ENCODE results near the gene ATP8B1.

The ATP8B1 gene

DNA sequence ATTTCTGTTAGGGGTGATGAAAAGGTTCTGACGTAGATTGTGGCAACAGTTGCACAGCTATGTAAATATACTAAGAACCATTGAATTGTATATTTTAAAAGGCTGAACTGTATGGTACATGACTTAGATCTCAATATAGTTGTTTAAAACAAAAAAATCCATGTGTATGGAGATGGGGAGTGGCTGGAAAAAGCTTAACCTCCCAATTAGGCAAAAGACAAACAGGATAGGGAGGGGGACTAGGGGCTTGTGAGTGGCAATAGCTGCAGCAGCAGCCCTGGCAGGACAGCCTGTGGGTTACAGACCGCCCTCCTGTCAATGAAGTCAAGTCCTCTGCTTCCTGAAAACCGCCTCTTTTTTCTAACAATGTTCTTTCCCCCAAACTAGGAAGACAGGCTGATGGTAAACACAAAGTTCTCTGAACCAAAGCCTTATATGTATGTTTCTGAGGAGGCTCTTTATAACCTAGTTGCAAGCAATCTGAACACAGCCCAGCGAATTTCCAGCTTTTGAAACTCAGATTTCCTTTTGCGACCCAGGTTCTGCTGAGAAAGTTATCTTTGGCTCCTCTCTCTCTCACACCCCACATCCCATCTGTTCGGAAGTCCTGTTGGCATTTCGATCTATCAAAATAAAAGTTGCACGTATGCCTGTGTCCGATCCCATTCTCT is 10.3 kb downstream of the ATP8B1 start:
- DNase-seq (ENCODE audit: low read depth in 2 of 2) = no peak

DNA sequence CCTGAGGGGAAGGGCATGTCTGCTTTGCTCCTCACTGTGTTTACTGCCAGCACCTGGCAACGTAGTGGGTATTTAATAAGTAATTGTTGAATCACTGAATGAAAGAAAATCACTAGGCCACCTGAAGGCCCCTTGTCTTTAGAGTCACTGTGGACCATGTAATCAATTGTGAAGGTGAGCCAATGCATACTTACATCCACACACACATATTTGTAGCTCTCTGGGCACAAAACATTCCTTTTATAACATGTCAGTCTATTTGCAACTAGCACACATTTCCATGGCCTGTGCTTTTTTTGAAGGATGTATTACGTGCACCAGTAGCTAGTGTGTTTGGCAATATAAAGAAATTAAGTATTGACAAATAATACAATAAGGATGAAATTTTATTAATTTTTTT is 11.2 kb downstream of the ATP8B1 start:
- no peak for DNase-seq (ENCODE audit: low read depth in 2 of 2)

DNA sequence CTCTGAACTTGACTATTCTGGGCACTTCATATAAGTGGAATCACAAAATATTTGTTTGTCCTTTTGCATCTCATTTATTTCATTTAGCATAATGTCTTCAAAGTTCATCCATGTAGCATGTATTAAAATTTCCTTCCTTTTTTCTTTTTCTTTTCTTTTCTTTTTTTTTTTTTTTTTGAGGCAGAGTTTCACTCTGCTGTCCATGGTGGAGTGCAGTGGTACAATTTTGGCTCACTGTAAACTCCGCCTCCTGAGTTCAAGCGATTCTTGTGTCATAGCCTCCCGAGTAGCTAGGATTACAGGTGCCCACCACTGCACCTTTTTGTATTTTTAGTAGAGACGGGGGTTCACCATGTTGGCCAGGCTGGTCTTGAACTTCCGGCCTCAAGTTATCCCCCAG is 11.9 kb downstream of the ATP8B1 start:
- DNase-seq (ENCODE audit: low read depth in 2 of 2) = no peak

DNA sequence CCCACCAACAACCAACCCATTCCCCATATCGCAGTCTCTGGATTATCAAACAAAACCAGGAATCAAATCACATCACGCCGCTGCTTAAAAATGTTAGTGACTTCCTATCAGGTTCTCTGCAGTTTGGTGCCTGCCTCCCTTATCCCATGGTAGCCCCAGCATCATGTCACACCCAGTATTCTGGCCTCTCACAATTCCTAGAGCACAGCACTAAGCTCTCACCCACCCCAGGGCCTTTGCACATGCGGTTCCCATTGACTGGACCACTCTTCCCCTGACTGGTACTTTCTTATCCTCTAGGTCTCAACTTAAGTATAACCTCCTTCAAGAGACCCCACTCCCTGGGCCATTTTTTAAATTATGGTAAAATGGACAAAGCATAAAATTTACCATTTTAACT is 12.8 kb downstream of the ATP8B1 start:
- no peak for DNase-seq (ENCODE audit: low read depth in 2 of 2)

DNA sequence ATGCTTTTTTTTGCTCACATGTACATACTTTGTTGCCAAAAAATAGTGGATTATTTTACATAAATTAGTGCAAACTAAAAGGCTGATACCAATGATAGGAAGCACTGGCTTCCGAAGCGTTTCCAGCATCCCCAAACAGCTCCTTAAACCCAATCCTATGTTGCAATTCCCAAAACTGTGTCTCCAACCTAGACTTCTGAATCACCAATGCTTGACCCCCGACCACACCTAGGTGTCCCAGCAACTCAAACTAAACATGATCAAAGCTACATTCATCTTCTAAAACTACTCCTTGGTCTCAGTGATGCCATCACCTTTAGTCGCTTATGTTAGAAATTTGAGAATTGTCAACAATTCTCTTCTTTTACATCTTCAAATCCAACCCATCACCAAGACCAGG is 13.4 kb downstream of the ATP8B1 start:
- DNase-seq (ENCODE audit: low read depth in 2 of 2) = no peak

DNA sequence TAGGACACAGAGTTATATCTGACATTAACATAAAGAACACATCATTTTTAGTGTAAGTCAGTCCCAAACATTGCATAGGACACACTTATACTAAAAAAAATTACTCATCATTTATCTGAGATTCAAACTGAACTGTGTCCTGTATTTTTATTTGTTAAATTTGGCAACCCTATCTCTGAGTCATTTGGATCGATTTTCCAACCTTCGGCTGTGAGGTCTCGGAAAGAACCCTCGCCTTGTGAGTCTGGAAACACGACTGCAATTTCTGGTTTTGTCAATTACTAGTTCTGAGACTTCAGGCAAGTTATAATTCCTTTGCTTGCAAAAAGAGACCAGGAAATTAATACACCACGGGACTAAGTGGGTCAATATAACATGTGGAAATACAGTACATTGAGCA is 14.0 kb downstream of the ATP8B1 start:
- DNase-seq (ENCODE audit: low read depth in 2 of 2) = no peak

DNA sequence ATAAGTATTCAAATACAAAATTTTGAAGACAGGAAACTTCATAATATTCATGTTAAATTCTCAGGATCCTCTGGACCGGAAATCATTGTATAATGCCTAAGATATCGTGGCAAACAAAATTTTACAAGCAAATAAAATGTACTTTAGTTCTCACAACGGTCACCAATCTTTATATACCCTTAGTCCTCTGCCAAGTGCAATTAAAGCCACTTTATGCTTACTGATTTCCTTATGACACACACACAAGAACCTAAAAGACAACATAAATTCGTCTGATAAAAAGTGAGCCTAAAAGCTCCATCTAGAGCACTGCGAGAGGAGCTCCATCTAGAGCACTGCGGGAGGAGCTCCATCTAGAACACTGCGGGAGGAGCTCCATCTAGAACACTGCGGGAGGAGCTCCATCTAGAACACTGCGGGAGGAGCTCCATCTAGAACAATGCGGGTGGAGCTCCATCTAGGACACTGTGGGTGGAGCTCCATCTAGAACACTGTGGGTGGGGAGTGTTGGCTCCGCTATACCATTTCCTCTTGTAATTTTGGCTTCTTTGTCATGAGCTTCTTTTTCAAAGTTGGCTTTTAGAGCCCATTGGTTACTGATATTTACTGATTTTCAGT is 15.9 kb downstream of the ATP8B1 start:
- no peak for DNase-seq (ENCODE audit: low read depth in 2 of 2)

DNA sequence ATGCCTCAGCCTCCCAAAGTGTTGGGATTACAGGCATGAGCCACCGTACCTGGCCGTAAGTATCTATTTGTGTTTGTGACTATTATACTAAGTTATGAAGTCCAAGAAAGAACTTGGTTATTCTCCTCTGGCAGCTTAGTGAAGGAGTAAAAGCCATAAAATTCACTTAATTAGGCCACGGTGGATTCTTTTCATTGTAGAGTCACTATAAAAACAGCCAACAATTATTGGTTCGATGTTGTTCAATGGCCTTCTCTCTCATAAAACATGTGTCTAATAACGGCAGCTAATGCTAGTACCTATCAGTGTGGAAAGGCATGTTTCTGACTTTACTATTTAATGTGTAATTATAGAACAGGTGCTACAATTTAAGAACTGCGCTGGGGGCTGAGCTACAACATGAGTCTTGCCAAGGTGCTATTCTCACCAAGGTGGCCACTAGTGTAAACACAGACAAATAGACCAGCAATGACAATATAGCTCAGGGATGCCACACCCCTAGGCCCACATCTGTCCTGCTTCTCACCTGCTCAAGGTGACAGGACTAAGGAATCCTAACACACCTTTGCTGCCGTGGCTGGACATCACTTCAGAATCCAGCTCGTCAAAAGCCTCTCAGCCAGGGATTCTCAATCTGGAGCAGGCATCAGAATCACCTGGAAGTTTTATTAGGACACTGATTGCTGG is 17.2 kb downstream of the ATP8B1 start:
- DNase-seq (ENCODE audit: low read depth in 2 of 2) = no peak

DNA sequence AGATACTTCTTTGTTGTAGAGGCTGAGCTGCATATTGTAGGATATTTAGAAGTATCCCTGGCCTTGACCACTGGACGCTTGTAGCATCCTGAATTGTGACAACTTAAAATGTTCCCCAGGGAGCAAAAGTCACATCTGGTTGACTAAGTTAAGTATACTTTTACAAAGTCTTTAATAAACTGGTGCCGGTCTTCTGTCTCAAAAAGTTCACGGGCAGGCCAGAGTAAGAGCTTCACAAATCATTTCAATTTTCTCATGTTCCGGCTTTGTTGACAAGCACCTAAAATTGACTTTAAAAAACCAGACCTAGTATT is 18.4 kb downstream of the ATP8B1 start:
- no peak for DNase-seq (ENCODE audit: low read depth in 2 of 2)

DNA sequence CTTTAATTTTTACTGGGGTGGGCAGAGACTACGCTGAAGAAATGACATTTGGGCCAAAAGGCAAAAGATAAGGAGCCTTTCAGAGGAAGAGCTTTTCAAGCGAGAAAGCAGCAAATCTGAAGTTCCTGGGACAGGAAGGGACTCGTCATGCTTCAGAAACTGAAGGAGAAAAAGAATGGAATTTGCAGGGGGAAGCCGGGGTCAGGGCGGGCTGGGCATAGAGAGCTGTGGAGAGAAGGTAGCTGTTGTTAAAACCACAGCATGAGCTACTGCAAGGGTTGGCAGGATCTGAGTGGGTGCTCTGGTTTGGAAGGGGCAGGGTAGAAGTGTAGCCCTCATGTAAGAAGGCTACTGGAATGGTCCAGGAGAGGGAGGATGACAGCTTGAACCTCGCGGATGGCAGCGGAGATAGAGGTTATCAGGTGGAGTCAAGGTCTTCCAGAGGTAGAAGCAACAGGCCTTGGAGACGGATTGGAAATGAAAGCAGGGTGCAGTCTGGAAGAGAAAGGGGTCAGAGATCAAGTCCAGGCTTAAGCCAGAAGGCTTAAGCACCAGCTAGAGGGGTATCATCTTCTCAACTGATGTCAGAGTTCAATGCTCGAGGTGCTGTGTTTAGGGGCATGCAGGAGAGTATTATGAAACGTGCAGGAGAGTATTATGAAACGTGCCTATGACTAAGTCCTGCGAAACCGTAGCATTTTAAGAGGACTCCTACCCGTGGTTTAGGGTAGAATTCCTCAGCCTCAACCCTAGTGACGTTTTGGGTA is 18.9 kb downstream of the ATP8B1 start:
- no peak for DNase-seq (ENCODE audit: low read depth in 2 of 2)

DNA sequence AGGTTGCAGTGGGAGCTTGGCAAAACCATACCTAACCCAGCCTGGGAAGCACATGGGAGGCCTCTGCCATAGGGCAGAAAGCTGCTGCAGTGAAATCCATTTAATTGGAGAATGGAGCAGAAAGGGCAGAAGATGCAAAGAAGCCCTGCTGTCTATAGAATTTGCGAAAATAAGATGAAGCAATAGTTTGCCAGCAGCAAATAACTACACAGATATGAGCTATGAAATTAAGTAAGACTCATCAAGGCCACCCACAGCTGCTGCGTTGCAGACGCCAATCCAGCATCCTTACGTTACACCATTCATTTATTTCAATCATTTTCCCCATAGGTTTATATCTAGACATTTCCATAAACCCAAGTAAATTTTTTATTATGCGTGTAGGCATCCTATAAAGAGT is 21.1 kb downstream of the ATP8B1 start:
- no peak for DNase-seq (ENCODE audit: low read depth in 2 of 2)

DNA sequence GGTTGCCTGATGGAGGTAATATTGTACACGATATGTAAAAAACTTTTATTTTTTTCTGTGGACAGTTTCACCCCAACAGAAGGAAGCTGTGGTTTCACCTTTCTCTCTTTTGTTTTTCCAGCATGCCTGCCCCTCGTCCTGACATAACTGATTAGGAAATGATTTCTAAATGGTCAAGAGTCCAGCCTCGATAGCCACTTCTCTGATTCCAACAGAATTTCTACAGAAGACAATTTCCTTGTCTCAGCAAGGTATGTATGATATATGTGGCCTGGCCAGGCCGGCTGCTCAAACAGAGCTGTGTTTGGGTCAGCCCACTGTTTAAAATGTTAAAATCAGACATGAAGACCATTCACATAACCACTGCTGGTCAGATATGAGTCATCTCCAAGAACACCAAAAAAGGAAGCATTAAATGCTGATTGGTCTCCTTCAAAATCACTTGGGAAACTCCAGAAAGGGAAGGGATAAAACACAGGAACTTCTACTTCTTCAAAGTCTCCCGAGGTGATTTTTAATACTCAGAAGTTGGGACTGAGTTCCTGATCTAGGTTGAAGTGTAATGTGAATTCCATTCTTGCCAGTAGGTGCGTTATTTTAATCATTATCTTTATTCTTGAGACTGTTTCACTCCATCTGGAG is 22.3 kb downstream of the ATP8B1 start:
- DNase-seq (ENCODE audit: low read depth in 2 of 2) = no peak

DNA sequence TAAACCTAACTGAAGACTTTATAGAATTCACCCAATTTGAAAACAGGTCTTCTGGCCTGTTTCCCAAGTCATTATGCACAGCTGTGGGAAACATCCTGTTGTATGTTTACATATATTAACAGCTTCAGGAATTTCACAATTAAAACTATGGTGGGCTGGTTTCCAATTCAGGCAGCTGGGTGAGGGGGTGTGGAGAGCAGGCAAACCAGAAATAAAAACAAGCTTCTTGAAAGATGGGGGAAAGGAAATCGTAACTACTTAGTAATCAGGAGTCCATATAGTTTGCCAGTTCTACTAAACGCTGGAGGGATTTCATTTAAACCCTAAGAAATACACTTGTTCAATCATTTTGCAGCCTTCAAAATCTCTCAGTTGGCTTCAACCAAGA is 22.8 kb downstream of the ATP8B1 start:
- DNase-seq (ENCODE audit: low read depth in 2 of 2) = no peak

DNA sequence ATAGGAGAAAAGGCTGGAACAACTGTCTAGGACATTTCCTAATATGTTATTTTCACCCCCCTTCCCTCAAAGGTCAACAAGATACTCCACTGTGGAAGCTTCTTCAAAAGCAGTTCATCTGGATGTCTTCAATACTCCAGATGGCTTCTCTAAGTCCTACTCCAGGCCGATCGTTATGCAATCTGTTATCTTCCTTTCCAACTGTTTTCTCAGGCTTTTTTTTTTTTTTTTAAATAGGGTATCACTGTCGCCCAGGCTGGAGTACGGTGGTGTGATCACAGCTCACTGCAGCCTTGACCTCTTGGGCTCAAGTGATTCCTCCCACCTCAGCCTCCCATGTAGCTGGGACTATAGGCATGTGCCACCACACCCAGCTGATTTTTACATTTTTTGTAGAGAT is 26.3 kb downstream of the ATP8B1 start:
- no peak for DNase-seq (ENCODE audit: low read depth in 2 of 2)

DNA sequence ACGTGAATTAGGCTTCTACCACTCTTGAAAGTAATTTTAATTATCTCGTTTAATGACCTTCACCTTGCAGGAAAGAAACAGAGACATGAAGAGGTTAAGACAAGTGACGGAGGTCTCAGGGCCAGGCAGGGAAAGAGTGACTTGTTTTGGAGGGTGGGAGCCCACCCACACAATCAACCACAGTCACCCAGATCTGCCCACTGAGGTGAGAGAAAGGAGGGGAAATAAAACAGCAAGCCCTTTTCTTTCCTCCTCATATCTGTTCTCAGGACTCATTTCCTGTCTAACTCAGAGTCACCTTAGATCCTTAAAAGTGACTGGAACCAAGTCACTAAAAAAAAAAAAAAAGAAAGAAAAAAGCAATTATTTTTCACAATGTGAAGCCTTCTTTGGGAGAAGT is 26.8 kb downstream of the ATP8B1 start:
- DNase-seq (ENCODE audit: low read depth in 2 of 2) = no peak

DNA sequence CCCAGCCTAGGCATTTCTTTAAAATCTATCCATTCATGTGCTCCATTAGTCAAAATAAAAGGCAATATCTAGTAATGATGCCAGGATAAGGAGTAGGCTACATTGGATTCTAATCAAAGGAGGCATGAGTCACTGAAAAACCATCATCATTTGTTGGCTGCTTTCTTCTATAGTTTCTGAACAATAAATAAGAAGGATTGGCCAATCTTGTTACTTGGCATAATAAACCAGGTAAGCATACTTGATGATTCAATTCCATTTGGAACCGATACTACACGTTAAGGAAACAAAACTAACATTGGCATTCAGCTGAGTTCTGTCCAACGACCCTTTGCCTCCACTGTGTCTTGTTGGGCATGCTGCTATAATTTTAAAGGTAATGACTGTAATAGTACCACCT is 27.2 kb downstream of the ATP8B1 start:
- no peak for DNase-seq (ENCODE audit: low read depth in 2 of 2)

DNA sequence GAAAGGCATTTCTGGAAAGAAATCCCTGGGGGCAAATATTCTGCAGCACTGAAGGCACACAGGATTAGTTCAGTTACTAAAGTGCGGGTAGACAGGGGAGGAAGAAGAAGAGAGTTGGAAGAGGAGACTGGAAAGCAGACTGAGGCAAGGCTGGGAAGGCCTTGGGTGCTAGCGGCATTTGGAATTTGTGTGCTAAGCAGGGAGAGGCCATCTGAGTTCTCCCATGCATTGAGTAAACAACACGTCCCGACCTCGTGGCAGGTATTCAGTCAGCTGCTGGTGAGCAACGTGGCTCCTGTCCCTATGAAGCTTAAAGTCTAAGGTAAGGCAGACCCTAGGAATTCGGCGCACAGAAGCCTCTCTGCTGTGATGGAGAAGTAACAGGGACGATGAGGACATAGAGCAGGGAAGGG is 30.7 kb downstream of the ATP8B1 start:
- no peak for DNase-seq (ENCODE audit: low read depth in 2 of 2)

DNA sequence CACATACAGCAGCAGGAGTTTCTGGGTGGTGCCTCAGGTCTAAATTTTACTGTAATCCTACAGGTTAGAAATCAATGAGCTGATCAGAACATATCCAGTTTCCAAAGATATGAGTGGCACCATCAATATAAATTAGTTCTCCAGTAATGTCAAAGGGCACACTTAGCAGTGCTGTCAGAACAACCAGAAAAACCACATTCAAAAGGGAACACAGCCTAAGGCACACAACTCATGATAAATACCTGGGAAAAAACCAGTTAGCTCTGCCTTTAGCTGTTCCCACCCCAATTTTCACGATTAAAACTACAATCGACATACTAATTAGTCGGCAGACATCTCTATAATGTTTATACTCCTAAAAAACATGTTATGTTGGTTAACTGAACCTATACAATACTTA is 31.5 kb downstream of the ATP8B1 start:
- no peak for DNase-seq (ENCODE audit: low read depth in 2 of 2)

DNA sequence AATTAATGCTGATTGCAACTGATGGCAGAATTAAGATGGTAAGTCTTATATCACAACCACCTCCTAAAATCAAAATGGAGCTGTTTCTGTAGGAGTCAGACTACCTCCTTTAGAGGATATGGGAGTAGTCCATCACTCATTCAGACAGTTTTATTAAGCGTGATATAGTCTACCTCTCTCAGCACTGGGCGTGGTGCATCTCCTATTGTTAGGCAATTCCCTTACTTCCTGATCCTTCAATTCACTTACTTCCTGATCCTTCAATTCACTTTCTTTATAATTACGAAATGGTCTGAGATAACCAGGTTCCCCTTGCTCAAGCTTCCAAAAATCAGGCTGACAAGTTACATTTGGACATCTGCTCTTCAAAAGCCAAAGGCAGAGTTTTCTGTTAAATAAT is 31.9 kb downstream of the ATP8B1 start:
- DNase-seq (ENCODE audit: low read depth in 2 of 2) = no peak

DNA sequence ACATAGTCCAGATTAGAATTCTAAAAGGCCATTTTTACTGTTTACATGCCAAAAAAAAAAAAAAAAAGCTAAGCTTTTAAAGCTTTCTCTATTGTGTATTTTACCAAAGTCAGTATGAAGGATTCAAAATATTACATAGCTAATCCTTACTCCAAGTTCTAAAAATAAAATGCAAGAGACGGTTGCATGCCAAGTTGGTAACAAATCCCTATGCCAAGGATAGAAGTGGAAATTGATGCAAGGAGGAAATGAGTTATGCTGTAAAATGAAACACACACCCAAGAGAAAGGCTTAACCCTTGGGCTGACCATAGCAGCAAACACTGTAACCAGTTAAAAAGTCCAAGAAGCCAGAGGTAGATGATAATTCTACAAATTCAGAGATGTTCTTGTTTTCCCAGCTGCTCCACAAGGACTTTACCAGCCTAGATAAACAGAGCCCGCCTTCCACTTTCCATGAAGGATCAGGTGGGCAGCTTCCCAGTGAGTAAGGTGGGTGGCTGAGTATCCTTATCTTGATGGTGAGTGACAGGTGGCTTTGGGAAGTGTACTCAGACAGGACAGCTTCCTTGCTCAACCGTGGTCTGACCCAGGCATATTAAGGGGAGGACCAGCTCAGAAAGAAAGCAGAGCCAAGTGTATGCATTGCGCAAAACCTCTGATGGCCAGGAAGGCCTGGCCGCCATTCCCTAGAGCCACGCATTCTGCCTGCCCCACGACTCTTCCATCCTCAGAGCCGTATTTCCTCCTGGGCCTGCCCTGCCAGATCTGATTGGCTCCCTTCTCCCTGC is 34.4 kb downstream of the ATP8B1 start:
- no peak for DNase-seq (ENCODE audit: low read depth in 2 of 2)

DNA sequence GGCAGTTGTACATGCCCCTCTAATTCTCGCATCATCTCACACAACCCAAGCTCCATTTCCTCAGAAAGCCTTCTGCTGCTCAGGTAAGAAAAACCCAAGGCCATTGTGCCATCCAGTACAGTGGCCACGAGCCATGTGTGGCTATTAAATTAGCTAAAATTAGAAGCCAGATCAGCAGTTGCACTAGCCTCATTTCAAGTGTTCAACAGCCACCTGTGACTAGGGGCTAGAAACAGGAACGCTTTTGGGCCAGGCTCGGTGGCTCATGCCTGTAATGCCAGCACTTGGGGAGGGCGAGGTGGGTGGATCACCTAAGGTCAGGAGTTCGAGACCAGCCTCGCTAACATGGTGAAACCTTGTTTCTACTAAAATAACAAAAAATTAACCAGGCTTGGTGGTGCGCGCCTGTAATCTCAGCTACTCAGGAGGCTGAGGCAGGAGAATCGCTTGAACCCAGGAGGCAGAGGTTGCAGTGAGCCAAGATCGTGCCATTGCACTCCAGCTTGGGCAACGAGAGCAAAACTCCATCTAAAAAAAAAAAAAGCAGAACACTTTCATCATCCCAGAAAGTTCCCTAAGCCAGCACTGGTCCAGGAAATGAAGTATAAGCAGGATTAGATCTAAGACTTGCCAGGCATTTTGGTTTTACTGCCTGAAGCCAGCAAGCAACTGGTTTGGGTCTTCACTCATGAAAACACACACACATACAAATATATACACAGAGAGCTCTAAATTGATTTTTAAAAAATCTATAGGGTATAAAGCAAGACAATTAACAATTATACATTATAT is 35.7 kb downstream of the ATP8B1 start:
- no peak for DNase-seq (ENCODE audit: low read depth in 2 of 2)

All from stimulated activated CD8-positive, alpha-beta memory T cell treated with anti-CD3 and anti-CD28 coated beads, Interleukin-2, amount 100 ng/mL, for 1 hour (primary cell).